Spleen (tissue), 11 donors: ENCODE measurements around the gene EHD4. TPM values are rescaled to one million over a fixed set of nuclear protein-coding genes. Genes with fewer than 3 reads are reported as not detected.

Experiments
- DNase-seq: peaks from one replicate; pipeline ENCODE4 v3.0.0-alpha.2; 2020
- H3K27ac ChIP-seq, 8 donors: fragments of 200-600 bp; sonication (generic) in 7 of 8; 1 replicate in 4 of 8; 2 replicates in 4 of 8; pipeline versions ENCODE4 v1.5.0 to v1.8.0; 2016 to 2021; ENCODE audit warnings: inconsistent platforms in 4 of 8, mild to moderate bottlenecking in 4 of 8, moderate library complexity in 1 of 8
- H3K27me3 ChIP-seq, 7 donors: fragments of 200-600 bp; sonication (generic) in 6 of 7; replicated peaks in 1 of 7; 1 replicate in 4 of 7; 2 replicates in 3 of 7; pipeline versions ENCODE4 v1.5.0 to v1.8.0; 2016 to 2021; ENCODE audit warnings: inconsistent platforms in 3 of 7, mild to moderate bottlenecking in 1 of 7
- H3K36me3 ChIP-seq, 6 donors: fragments of 200-600 bp; sonication (generic) in 5 of 6; 1 replicate in 4 of 6; 2 replicates in 2 of 6; pipeline versions ENCODE4 v1.5.0 to v1.8.0; 2016 to 2021; ENCODE audit warnings: inconsistent platforms in 2 of 6
- H3K4me1 ChIP-seq, 6 donors: fragments of 200-600 bp; sonication (generic) in 5 of 6; 1 replicate in 3 of 6; 2 replicates in 3 of 6; pipeline versions ENCODE4 v1.5.0 to v1.8.0; 2016 to 2021; ENCODE audit warnings: inconsistent platforms in 3 of 6
- H3K4me3 ChIP-seq, 8 donors: fragments of 200-600 bp; sonication (generic) in 7 of 8; 1 replicate in 4 of 8; 2 replicates in 4 of 8; pipeline versions ENCODE4 v1.5.0 to v1.8.0; 2016 to 2021; ENCODE audit warnings: inconsistent platforms in 4 of 8, mild to moderate bottlenecking in 4 of 8, moderate library complexity in 2 of 8
- H3K9me3 ChIP-seq, 8 donors: fragments of 200-600 bp; sonication (generic) in 7 of 8; 1 replicate in 4 of 8; 2 replicates in 4 of 8; pipeline versions ENCODE4 v1.5.0 to v1.8.0; 2016 to 2021; ENCODE audit warnings: inconsistent platforms in 4 of 8
- POLR2A ChIP-seq, 3 donors: fragments of 450-650 bp; IDR thresholded peaks; one replicate each; pipeline ENCODE4 v1.5.1; 2017; ENCODE audit warnings: antibody characterized with exemption in 3 of 3, mild to moderate bottlenecking in 1 of 3
- POLR2AphosphoS5 ChIP-seq, 3 donors: sonication (generic); formaldehyde crosslinking; IDR thresholded peaks; one replicate each; pipeline ENCODE4 v1.5.1; 2017; ENCODE audit warnings: antibody characterized with exemption in 3 of 3
- WGBS, 5 donors: extraction: QIAGEN DNeasy Blood & Tissue Kit in 3 of 5; methylation state at CpG; one replicate each; pipeline versions ENCODE4 v1.1.5 to v1.1.7; 2013 to 2018; 5-methylcytosine and 5-hydroxymethylcytosine counted together
- intact Hi-C: fragments of 100-400 bp; cut with DNase I; formaldehyde crosslinking; loops from one replicate; pipeline ENCODE4 v1.15.0; 2023; ENCODE audit warnings: low total_unique reads
- polyA plus RNA-seq, 3 donors: library from polyadenylated mRNA; stranded (reverse); fragments of 200-250 nt; gene quantifications; one replicate each; pipeline ENCODE4 v1.2.1, GENCODE V29; 2013
- total RNA-seq, 7 donors: library from RNA; depleted of rRNA in 3 of 7; stranded (reverse); fragments of >200 nt in 3 of 7; fragmentation: NEBNext Ultra II Directional in 4 of 7; extraction: Animal tissue kit (Norgen Biotek cat#: 25700) in 4 of 7; gene quantifications; one replicate each; pipeline versions ENCODE4 v1.1.0 to v1.2.1, GENCODE V29; 2016 to 2021
- TF ChIP-seq, protein P1 (sequence below), 11 experiments: fragments of 200-600 bp in 7 of 11; fragments of 450-650 bp in 4 of 11; sonication (generic) in 4 of 11; IDR thresholded peaks in 8 of 11; conservative IDR thresholded peaks in 3 of 11; 1 replicate in 7 of 11; 2 replicates in 4 of 11; pipeline versions ENCODE4 v1.4.0 to v1.8.0; 2016 to 2021; ENCODE audit warnings: antibody characterized with exemption in 11 of 11, inconsistent platforms in 4 of 11, mild to moderate bottlenecking in 1 of 11
- donor health status: healthy with polysubstance abuse.
- donor health status: DM: no; HTN: no; CAD: no; lungs with moderate emphysema.
- donor health status: DM: no; HTN: no; CAD: no.
- donor health status: Bipolar disorder and iron deficiency.
- donor health status: healthy.
- donor health status: DM: no; HTN: no; CAD: no.
- donor health status: DM: yes; HTN: yes; CAD: no.

The EHD4 gene
- total and polyA plus RNA-seq, 10 donors, result 5.5 to 33.2 (median 21.7) TPM

DNA sequence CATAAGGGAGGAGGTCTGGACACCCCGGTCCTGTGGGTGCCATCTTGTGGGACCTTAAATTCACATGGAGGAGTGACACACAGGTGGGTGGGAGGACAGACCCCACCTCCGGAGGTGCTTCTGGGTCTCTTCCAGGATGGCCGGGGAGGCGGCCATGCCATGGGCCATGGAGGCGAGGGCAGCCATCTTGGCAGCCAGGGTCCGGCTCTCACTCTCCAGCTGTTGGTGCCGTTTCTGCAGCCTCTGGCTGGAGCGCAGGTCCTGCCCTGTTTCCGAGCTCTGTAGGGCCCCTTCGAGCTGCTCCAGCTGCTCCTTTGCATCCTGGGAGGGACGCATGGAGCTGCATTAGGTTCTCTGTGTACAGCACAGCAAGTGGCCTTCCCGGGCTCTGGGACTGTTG lies 97.6 kb downstream of the EHD4 start:
- Histone ChIP-seq H3K4me1 (no peaks in the 10 kb centered on the region), H3K9me3 (no peaks in the 10 kb centered on the region), H3K27me3 (peaks cover 0 to 43% (median 0%) of the 10 kb centered on the region in 7 donors), H3K4me3 (no peak overlapping the region), H3K27ac (no peak overlapping the region), H3K36me3 (no peaks in the 10 kb centered on the region)
- intact Hi-C loops, result no loop called here
- DNase-seq, result no peak
- TF ChIP-seq POLR2AphosphoS5 (IDR thresholded peaks at IDR 0.05) (no peak), POLR2A (IDR thresholded peaks at IDR 0.05) (no peak)
- TF ChIP-seq, protein P1, sequence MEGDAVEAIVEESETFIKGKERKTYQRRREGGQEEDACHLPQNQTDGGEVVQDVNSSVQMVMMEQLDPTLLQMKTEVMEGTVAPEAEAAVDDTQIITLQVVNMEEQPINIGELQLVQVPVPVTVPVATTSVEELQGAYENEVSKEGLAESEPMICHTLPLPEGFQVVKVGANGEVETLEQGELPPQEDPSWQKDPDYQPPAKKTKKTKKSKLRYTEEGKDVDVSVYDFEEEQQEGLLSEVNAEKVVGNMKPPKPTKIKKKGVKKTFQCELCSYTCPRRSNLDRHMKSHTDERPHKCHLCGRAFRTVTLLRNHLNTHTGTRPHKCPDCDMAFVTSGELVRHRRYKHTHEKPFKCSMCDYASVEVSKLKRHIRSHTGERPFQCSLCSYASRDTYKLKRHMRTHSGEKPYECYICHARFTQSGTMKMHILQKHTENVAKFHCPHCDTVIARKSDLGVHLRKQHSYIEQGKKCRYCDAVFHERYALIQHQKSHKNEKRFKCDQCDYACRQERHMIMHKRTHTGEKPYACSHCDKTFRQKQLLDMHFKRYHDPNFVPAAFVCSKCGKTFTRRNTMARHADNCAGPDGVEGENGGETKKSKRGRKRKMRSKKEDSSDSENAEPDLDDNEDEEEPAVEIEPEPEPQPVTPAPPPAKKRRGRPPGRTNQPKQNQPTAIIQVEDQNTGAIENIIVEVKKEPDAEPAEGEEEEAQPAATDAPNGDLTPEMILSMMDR (IDR thresholded peaks at IDR 0.05 in 8 of 11, conservative IDR thresholded peaks at IDR 0.05 in 3 of 11), result no peak
- 88 to 97% (median 92%) methylated on average over 5 to 12 of the region's 12 CpGs for WGBS, 5 donors

DNA sequence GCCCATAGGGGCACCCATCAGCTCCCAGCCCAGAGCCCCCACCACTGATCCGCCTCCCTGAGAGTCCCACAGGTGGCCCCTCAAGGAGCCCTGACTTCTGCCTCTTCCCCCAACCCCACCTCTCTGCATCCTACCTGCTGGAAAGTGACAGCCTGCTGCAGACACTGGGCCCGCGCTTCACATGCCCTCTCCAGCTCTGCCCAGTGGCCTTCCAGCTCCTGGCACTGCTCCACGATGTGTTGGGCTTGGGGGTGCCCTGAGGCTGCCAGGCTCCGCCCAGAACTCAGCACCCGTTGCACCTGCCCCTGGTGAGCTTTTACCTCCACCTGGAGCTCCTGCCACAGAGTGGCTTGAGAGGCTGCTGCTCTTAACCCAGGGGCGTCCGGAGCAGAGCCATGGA lies 98.6 kb downstream of the EHD4 start:
- H3K36me3 ChIP-seq, result no peaks in the 10 kb centered on the region
- H3K9me3 ChIP-seq, result no peaks in the 10 kb centered on the region
- WGBS, 5 donors, result 80 to 95% (median 91%) methylated on average over 3 to 8 of the region's 8 CpGs
- no peaks in the 10 kb centered on the region for H3K4me1 ChIP-seq
- H3K27me3 ChIP-seq, result peaks cover 0 to 33% (median 0%) of the 10 kb centered on the region in 7 donors
- no peak for DNase-seq
- no peak overlapping the region for H3K4me3 ChIP-seq
- intact Hi-C loops, result no loop called here
- TF ChIP-seq, protein P1 (IDR thresholded peaks at IDR 0.05 in 8 of 11, conservative IDR thresholded peaks at IDR 0.05 in 3 of 11), result no peak
- no peak for TF ChIP-seq POLR2A (IDR thresholded peaks at IDR 0.05)
- TF ChIP-seq POLR2AphosphoS5 (IDR thresholded peaks at IDR 0.05), result no peak
- H3K27ac ChIP-seq, result no peak overlapping the region

DNA sequence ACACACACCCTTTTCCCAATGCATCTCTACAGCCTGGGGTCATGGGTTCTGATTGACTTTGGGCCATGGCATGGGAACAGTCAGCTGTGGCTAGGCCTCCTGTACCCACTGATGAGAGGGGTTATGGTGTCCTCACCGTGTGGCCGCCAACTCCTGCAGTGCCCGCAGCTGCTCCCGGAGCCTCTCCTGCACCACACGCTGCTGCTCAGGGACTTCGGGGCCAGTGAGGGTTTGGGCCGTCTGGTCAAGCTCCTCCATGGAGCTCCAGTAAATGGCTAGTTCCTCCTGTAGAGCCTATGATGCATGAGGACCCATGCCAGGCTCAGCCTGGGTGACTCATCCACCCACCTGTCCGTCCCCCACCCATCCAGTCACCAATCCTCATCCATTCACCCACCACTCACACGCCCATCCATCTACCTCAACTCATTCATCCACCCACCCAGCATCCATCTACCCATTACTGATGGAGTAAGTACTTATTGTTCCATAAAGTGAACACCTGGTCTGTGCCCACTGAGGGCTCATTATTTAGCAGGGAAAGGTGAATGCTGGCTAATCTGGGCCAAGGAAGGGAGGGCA lies 100.1 kb downstream of the EHD4 start:
- 86 to 93% (median 91%) methylated on average over 9 of the region's 9 CpGs for WGBS, 5 donors
- Histone ChIP-seq H3K27ac (no peak overlapping the region), H3K27me3 (peaks cover 0 to 23% (median 0%) of the 10 kb centered on the region in 7 donors), H3K4me1 (no peaks in the 10 kb centered on the region), H3K9me3 (no peaks in the 10 kb centered on the region), H3K4me3 (no peak overlapping the region), H3K36me3 (no peaks in the 10 kb centered on the region)
- no peak for TF ChIP-seq POLR2A (IDR thresholded peaks at IDR 0.05)
- TF ChIP-seq POLR2AphosphoS5 (IDR thresholded peaks at IDR 0.05), result no peak
- TF ChIP-seq, protein P1 (IDR thresholded peaks at IDR 0.05 in 8 of 11, conservative IDR thresholded peaks at IDR 0.05 in 3 of 11), result no peak
- intact Hi-C loops, result no loop called here
- no peak for DNase-seq

DNA sequence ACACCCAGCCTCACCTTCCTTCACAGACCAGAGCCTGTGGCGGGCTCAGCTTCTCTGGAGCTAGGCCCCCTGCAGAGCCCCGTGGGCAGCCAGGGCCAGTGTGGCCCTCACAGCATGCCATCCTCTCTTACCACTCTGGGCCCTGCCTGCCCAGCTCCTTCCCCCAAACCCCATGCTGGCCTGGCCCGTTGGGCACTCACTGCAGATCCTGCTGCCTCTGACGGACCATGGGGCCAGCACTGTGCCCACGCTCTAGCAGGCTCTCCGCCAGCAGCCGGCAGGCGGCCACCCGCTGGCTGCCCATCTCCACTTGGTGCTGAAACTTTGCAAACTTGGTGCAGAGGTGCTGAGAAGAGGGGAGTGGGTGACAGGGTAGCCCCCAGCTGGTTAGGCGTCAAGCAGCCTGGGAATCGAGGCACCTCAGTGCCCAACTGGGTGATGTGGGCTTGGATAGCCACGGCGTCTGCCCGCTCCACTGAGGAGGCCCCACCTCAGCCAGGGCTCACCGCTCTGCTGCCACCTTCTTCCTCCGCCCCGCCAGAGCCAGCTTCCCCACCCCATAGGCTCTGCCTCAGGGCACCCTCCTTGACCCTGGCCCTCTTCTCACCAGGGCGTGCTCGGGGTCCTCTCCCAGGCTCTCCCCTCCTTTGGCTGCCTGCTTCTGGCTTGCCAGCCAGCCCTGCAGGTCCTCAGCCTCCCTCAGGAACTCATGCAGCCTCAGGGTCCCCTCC lies 101.0 kb downstream of the EHD4 start:
- WGBS, 5 donors, result 89 to 95% (median 93%) methylated on average over 15 to 19 of the region's 19 CpGs
- no peaks in the 10 kb centered on the region for H3K4me1 ChIP-seq
- H3K9me3 ChIP-seq, result no peaks in the 10 kb centered on the region
- H3K27me3 ChIP-seq, result peaks cover 0 to 18% (median 0%) of the 10 kb centered on the region in 7 donors
- H3K36me3 ChIP-seq, result no peaks in the 10 kb centered on the region
- intact Hi-C loops, result no loop called here
- H3K4me3 ChIP-seq, result no peak overlapping the region
- no peak overlapping the region for H3K27ac ChIP-seq
- TF ChIP-seq POLR2AphosphoS5 (IDR thresholded peaks at IDR 0.05), result no peak
- TF ChIP-seq POLR2A (IDR thresholded peaks at IDR 0.05), result no peak
- TF ChIP-seq, protein P1 (IDR thresholded peaks at IDR 0.05 in 8 of 11, conservative IDR thresholded peaks at IDR 0.05 in 3 of 11), result no peak
- no peak for DNase-seq
